GM18502 (cell line): ENCODE measurements around the gene KCTD11.
A peak's percentile ranks its signal among the peaks of the same experiment; 100 is the strongest.

Experiments used
- ATAC-seq: cut with Tn5 transposase; IDR thresholded peaks from one replicate; pipeline ENCODE4 v1.9.1; 2021; ENCODE audit warnings: mild to moderate bottlenecking; ENCODE audit not compliant: unreplicated experiment, poor library complexity

The KCTD11 gene

GRCh38 chr17:7351665-7352502, at the start of gene KCTD11:
Gene KCTD11 (plus strand): TSS chr17:7352162.
- peak; percentile 65 for ATAC-seq

DNA sequence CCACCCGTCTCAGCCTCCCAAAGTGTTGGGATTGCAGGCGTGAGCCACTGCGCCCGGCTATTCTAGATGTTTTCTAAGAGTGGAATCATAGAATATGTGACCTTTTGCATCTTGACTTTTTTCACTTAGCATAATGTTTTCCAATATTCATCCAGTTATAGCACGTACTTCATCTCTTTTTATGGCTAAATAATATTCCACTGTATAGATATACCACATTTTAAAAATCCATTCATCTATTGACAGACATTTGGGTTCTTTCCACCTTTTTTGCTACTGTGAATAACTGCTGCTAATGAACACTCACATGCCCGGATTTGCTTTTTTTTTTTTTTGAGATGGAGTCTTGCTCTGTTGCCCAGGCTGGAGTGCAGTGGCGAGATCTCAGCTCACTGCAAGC, 47.8 kb upstream of the KCTD11 start:
- ATAC-seq: no peak

DNA sequence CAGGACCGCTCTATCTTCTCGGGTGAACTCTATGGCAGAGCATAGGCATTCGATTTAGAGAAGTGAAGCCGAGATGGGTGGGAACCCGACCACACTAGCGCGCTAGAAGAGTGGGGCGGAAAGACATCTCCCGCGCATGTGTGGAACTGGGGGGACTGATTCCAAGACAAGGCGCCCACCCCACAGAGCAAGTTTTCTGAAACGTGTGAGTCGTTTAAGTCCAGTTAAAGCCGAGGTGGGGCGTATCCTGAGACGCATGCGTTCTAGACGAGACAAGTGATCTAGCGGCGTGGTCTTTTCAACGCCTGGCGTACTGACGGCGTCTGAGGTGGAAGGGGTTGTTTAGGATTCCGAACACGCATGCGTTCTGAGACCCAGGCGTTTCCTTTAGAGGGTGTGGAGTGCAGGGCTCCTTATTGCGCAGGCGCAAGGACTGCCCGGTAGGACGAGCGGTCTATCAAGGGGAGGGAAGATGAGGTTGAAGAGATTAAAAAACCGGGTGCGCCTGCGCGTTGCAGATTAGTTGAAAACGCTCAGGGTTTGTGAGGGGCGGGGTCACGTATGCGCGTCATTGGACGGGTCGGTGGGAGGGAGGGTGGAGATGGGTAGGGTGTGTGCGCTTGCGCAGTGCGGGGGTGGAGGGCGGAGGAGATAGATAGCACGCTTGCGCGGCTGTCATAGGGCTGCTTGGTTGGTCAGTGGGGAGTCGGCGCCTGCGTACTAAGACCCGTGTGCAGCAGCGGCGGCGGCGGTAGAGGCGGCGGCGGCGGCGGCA, 44.9 kb upstream of the KCTD11 start, which contains the start of gene EIF5A:
Gene EIF5A, plus strand, starts transcription at position 718 of the 775 bp plus-strand sequence. CDS start 2,008 bp downstream, outside the sequence.
- peak; percentile 74 for ATAC-seq

GRCh38 chr17:7307686-7308624, 44.0 kb upstream of the KCTD11 start:
- no peak for ATAC-seq

DNA sequence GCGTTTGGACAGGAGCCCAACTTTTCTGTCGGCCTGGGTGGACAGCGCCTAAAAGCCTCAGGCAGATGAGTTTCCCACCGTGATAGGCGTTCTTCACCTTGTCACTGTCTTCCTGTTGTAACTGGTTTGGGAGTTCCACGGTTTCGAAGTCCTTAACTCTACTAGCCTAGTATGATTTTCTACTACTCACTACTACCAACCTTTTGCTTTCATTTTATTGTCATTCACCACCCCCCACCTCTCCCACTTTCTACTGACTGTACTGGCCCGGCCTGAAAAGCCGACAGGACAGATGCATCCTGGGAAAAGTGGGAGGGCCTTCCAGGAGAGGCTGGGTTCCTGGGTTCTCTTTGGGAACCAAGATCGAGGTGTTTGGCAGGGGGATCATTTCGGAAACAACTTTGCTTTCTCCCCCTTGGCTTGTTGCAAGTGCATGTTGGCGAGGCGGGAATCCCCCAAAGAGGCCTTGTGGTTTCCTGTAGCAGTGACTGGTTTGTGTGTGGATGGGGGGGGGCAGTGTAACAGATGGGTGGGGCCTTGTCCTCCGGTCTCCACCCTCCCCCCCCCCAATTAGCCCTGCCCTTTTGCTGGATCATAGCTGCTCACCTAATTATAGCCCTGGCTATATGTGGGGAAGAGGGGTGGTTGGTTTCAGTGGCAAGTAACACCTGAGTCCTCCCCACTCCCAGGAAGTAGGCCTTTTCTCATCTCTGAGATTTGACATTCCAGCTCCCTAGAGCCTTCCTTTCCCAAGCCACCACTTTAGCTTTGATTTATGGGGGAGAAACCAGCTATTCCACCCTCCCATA, 43.1 kb upstream of the KCTD11 start:
- no peak for ATAC-seq

GRCh38 chr17:7309628-7310027, 42.3 kb upstream of the KCTD11 start:
- ATAC-seq: no peak

DNA sequence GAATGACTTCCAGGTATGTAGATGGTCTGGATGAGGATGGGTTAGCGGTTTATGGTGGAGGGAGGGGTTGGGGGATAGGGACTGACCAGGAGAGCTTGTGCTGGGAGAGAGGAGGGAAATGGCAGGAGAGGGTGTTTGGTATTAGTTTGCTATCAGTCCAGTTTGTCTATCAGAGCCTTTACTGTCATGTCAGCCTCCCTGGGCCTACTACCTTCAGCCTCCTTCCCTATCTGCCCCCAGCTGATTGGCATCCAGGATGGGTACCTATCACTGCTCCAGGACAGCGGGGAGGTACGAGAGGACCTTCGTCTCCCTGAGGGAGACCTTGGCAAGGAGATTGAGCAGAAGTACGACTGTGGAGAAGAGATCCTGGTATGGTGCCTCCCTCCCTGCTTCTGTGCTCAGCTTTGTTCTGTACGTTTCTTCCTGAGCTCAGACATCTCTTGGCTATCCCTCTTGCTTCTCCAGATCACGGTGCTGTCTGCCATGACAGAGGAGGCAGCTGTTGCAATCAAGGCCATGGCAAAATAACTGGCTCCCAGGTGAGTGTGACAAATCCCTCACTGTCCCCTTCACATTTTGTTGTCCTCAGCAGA, 40.8 kb upstream of the KCTD11 start:
- ATAC-seq: no peak

GRCh38 chr17:7312432-7313087, 39.4 kb upstream of the KCTD11 start:
- no peak for ATAC-seq

DNA sequence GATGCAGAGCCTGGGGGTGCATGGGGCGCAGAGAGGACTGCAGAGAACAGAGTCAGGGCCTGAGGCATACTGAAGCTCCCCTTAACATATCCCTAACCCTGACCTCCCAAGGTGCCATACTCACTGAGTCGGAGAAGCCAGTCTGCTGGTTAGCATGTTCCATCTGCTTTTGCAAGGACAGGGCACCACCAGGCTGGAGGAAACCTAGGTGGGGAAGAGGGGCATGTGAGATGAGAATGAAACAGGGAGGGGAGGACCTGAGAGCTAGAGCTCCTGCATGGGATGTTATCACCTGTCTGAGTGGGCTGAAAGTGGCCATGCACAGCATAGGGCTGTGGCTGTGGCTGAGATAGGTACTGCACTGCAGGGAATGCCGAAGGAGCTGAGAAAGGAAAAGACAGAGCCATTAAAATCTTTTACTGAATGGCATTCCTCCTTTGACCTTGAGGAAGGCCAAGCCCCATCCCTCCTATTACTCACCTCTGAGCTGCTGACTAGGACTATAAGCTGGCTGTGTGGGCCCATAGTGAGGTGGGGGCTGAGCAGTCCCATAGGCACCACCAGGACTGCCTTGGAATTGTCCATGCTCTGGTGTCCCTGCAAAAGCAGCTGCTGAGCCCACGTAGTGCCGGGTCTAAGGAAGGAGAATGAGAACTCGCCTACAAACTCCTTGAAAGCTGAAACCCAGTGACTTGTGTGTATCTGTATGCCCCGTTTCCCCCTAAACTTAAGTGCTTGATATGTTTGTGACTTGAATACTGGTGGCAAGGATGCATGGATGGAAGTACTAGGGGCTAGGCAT, 38.7 kb upstream of the KCTD11 start:
- no peak for ATAC-seq

DNA sequence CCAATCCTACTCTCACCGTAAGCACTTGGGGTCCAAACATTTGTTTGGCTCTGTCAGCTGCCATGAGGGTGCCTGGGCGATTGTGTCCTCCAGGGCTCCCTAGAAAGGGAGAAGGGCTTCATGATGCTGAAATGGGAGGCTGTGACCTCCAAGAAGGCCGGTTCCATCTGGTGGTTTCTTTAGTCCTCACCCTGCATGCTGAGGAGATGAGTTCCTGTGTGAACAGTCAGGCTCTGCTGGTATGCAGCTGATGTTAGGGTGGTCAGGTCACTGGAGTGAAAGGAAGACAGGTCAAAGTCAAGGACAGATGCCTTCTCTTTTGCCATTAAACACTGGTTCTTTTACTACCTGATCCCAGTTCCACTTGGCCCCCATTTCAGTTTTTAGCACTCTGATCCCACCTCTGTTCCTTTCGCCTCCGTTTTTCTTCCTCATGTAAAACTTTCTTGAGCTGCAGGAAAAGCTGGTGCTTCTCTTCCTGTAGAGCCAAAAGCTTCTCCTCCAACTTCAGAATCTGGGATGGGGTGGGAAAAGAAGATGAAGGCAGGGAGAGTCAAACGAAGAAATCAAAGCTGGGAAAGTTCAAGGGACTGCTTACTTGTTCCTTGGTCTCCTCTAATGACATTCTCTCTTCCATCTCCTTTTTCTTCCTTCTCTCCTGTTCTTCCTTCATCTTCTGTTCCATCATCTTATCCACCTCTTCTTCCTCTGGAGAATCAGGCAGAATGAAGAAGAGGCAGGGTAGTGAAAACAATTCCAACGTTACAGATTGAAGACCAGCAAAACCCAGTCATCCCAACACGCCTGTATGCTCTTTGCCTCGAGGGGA, 37.9 kb upstream of the KCTD11 start:
- no peak for ATAC-seq

- peak; percentile 72 for ATAC-seq
Measured at GRCh38 chr17:7314719-7315569, 37.0 kb upstream of the KCTD11 start, which contains the start of gene GPS2. Gene GPS2 (minus strand): TSS chr17:7315360. CDS start chr17:7315052, 308 bp downstream.

DNA sequence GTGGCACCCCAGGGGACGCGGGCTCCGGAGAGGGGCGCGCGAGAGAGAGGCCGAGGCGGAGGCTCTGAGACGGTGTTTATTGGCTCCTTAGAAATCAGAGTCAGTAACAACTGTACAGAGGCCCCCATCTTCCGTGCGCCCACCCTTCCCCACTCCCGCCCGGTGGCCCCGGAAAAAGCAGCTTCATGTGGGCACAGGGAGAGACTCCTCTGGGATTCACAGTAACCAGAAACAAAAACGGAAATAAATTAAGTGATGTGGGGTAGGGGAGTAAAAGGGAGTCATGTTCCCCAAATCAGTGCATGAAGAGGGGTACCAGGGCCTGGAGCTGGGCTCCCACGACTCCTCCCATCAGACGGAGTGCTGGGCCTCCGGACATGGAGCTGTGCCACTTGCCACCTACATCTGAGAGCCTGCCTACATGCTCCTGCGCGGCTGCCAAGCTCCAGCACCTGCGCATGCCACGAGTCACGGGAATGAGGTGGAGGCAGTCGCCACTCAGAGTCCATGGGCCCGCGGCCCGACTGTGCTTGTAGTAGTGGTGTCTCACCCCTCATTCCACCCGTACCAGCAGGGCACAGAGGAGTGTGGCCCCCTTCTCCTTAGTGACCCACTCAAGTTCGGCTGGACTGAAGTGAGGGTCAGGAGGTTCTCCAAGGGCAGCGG, 36.3 kb upstream of the KCTD11 start:
- no peak for ATAC-seq

- ATAC-seq: no peak
Measured at GRCh38 chr17:7317161-7317803, 34.7 kb upstream of the KCTD11 start.

DNA sequence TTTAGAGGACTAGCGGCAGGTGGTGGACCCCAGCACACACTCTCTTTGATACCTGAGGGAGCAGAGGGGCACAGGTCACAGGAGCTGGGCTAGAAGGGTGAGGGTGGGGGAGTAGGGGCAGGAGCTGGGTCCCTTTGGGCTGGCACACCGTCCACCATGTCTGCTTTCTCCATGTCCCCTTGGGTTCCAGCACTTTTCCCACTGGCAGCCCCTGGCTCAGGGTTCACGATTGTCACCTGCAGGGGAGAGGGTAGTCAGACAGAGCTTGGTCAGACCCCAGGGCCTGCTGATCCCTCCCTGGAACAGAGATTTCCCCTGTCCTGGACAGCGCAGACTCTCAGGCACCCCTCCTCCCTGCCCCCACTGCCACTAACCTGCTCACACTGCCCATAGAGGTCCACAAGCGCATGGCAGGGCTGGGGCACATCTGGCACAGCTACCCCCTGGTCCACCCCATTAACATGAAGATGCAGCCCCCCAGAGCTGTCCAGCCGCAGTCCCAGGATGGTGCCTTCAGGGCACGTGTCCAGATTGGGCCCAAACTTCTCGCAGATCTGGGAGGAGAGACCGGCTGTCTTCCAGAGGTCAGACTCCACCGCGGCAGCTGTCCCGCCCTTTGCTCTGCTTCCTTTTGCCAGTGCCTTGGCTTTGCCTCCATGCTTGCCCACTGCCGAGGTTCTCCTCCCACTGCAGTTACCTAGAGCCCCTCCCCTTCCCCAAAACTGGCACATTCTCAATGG, 33.7 kb upstream of the KCTD11 start:
- no peak for ATAC-seq
